ENCODE measurements around the gene CINP.
"Not testable (repeated sequence)": the region's sequence is repeated elsewhere in the genome, so short reads cannot be mapped to it uniquely, and the experiment has no call there.

The CINP gene

DNA sequence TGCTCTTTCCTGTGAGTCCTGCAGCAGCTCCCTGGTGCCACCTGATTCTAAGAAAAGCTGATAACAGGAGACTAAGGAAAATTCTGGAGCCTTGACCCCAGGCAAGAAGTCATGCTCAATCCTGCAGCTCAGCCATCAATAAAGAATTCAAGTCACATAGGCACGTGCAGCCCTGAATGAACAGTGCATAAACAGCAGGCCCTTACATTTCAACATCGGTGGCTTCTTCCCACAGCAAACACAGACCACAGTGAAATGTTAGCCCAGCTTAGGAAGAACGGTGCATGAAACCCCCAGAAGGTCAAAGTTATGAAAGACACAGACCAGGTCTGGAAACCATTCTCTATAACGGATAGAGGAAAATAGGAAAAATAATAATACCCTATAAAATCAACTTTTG lies 10.5 kb downstream of the CINP start:
- DNase-seq, result no peak

DNA sequence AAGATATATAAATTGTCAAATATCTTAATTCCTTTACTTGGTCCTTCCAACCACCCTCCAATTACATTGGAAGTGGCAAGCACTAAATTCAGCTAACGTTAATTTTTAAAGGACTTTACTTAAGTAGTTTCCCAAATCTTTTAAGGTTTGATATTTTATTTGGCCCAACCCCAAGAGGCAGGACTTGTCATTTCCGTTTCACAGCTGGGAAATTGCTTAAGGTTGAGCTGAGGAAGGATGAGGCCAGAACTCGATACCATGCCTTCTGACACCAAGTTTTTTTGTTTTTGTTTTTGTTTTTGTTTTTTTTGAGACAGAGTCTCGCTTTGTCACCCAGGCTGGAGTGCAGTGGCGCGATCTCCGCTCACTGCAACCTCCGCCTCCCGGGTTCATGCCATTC lies 11.1 kb downstream of the CINP start:
- DNase-seq, result not testable (repeated sequence)

DNA sequence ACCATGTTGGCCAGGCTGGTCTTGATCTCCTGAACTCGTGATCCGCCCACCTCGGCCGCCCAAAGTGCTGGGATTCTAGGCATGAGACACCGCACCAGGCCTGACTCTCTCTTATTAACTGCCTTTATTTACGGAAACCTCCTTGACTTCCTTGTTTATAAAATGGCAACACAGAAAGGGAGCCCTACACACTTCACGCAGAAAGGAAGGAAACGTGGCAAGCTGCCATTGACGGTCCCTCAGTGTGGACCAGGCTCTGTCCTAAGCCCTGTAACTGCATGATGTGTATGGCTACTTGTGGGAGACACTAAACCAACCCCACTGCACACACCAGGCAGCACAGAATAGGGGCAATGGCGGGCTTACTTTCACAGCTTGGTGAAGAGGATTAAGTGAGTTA lies 11.7 kb downstream of the CINP start:
- no peak for DNase-seq

DNA sequence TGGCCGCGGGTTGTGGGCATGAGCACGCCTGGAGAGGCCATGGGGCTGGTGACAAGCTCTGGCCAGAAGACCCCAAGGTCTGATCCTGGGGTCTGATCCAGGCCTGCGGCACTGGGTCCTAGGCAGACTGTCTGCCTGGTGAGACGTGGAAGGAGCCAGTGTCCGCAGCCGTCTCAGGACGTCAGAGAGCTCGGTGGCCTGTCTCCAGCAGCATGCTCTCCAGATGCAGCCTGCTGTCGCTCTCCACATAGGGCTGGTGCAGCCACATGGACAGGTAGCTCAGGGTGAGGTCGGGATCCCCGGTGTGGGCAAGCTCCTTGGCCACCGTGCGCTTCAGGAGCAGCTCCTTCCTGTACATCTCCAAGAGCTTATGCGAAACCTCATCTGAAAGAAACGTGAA lies 14.3 kb downstream of the CINP start:
- no peak for DNase-seq

DNA sequence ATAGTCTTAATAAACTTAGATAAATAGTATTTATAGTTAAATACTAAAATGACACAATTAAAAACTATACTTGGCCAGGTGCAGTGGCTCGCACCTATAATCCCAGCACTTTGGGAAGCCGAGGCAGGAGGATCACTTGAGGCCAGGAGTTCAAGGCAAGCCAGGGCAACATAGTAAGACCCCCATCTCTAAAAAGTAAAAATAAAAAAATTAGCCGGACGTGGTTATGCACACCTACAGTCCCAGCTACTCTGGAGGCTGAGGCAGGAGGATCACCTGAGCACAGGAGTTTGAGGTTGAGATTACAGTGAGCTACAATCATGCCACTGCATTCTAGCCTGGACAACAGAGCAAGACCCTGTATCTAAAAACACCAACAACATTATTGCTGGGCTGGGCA lies 16.0 kb downstream of the CINP start:
- no peak for DNase-seq

- DNase-seq, result no peak
These were observed 17.5 kb downstream of the CINP start for GRCh38 chr14:102345232-102345631.

DNA sequence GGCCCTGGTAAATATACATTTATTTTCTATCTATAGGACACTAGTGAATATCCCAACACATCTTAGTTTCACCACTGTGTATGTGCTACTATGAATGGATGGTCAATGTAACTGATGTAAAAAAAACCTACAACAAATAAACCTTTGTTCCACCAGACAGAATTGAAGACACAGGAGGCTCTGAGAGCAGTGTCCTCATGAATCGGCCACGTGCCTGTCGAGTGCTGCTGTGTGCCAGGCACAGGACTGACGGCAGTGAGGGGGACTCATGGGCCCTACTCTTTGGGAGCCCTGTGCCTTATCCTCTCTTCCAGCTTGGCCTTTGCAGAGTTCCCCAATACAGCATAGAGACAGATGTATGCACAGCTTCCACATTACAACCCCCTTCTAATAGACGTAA lies 18.2 kb downstream of the CINP start:
- DNase-seq, result no peak

GRCh38 chr14:102344084-102344483 lies 18.6 kb downstream of the CINP start:
- DNase-seq, result no peak

- no peak for DNase-seq
These were observed 20.5 kb downstream of the CINP start for GRCh38 chr14:102342238-102342637.

DNA sequence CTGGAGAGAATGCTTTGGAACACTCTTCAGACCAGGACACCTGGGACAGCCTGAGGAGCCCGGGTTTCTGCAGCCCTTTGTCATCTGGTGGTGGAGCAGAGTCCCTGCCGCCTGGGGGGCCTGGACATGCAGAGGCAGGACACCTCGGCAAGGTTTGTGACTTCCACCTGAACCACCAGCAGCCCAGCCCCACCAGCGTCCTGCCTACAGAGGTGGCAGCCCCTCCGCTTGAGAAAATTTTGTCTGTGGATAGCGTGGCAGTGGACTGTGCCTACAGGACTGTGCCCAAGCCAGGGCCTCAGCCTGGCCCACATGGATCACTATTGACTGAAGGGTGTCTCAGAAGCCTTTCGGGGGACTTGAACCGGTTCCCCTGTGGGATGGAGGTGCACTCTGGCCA lies 21.1 kb downstream of the CINP start:
- no peak for DNase-seq

DNA sequence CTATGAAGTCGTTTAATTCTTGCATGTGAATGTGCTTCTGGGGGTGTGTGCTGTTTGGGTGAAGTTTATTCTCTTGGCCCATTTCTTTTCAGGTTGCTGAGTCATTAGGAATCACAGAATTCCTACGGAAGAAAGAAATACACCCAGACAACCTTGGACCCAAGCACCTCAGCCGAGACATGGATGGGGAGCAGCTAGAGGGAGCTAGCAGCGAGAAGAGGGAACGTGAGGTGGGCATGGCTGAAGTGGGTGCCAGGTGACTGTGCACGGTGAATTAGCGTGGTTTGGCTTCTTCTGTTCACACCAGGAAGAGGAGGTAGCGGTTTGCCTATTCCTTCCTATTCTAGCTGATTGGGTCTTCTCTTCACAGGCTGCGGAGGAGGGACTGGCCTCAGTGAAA lies 24.0 kb downstream of the CINP start:
- no peak for DNase-seq

GRCh38 chr14:102335163-102335562 lies 27.5 kb downstream of the CINP start:
- DNase-seq, result no peak

- no peak for DNase-seq
These were observed 28.6 kb downstream of the CINP start for GRCh38 chr14:102333795-102334705.

- no peak for DNase-seq
These were observed 29.3 kb downstream of the CINP start for GRCh38 chr14:102333390-102333789.

DNA sequence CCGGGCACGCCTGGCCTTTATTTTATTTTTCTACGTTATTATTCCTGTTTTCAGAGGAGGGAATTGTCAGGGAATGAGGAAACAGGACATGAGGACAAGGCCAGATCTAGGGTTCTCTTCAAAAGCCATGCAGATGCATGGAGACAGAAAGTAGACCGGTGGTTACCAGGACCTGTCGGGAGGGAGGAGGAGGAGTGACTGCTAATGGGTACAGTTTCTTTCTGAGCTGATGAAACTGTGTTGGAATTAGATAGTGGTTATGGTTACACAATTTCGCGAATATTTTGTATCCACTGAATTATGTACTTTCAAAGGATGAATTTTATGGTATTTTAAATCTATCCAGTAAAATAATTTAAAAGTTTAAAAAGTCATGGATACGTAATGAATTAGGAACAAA lies 31.9 kb downstream of the CINP start:
- DNase-seq, result no peak

- DNase-seq, result not testable (repeated sequence)
These were observed 33.3 kb downstream of the CINP start for GRCh38 chr14:102329381-102329780.

DNA sequence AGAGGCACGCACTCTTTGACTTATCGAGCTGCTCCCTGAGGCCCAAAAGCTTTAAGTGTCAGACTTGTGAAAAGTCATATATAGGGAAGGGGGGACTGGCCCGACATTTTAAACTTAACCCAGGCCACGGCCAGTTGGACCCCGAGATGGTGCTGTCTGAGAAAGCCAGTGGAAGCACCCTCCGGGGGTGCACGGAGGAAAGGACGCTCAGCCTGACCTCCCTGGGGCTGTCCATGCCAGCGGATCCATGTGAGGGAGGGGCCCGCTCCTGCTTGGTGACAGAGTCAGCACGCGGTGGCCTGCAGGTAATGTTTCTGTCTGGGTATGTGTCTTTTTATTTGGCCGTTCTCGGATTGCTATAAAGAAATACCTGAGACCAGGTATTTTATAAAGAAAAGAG lies 36.1 kb downstream of the CINP start:
- no peak for DNase-seq

DNA sequence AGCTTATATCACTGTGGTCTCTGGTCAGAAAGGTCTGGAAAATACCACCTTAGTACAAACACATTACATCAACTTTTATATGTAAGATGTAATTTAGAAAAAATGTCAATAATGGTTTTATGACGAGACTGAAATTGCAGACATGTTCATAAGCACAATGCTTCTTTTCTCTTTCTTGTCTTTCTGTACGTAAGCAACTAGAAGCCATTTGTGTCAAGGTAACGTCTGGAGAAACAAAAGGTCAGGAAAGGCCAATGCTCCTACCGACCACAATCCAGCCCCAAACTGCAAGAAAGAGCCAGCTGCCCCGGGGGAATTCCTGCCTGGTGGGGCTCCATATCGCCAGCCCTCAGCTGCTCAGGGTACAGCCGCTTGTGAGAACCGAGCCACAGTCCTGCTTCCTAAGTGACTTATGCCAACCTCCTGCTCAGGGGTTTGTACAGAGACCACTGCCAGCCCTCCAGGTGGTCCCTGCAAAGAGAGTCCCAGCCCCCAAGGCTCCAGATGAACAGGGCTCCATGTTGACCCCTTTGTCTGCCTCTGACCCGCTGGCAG lies 36.8 kb downstream of the CINP start:
- no peak for DNase-seq

- DNase-seq, result no peak
These were observed 39.6 kb downstream of the CINP start for GRCh38 chr14:102323102-102323501.

- no peak for DNase-seq
These were observed 41.0 kb downstream of the CINP start for GRCh38 chr14:102321456-102322422.

GRCh38 chr14:102320671-102321455 lies 41.8 kb downstream of the CINP start:
- DNase-seq, result no peak

DNA sequence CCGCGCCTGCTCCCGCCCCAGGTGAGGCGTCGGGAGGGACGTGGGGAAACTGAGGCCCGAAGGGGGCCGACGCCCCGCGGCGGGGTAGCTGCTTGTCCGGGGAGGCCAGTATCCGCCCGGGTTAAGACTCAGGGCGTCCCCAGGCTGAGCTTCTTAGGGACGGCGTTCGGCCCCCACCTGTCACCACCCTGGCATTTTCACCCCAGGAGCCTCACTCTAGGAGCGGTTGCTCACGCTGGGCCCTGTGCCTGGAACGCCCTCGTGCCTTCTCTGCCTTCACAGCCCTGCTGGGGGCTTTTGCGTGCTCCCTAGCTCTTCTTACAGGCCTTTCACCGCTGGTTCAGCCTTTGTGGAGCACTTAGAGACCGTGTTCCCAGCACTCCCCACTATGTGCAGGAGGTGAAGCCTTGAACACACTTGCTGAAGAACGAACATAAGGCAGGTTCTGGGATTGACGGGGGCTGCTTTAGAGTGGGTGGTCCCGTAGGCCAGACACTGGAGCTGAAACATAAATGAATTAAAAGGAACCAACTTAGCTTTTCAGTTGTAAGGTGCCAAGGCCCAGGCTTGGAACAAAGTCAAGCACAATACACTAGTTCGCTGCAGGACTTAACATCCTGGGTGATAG lies 42.5 kb downstream of the CINP start:
- DNase-seq, result no peak
